Glutamatergic neuron (in vitro differentiated cells): ENCODE measurements around the gene BANK1. TPM values are rescaled to one million over a fixed set of nuclear protein-coding genes. Genes with fewer than 3 reads are reported as not detected.

Source experiments
- DNase-seq: peaks from one replicate; pipeline ENCODE4 v3.0.0; 2022
- H3K27ac Mint-ChIP-seq: one replicate; pipeline ENCODE4 v1.8.0; 2020; ENCODE audit warnings: mild to moderate bottlenecking, mixed read lengths, inconsistent platforms; ENCODE audit not compliant: unreplicated experiment
- H3K27me3 Mint-ChIP-seq: one replicate; pipeline ENCODE4 v1.8.0; 2020; ENCODE audit warnings: mild to moderate bottlenecking, moderate library complexity, mixed read lengths, inconsistent platforms; ENCODE audit not compliant: unreplicated experiment
- H3K36me3 Mint-ChIP-seq: one replicate; pipeline ENCODE4 v1.8.0; 2020; ENCODE audit warnings: mild to moderate bottlenecking, mixed read lengths, inconsistent platforms; ENCODE audit not compliant: unreplicated experiment
- H3K4me1 Mint-ChIP-seq: one replicate; pipeline ENCODE4 v1.8.0; 2020; ENCODE audit warnings: mild to moderate bottlenecking, low read depth, mixed read lengths, inconsistent platforms; ENCODE audit not compliant: unreplicated experiment
- H3K4me3 Mint-ChIP-seq: one replicate; pipeline ENCODE4 v1.8.0; 2020; ENCODE audit warnings: mild to moderate bottlenecking, mixed read lengths, inconsistent platforms; ENCODE audit not compliant: unreplicated experiment
- H3K9me3 Mint-ChIP-seq: one replicate; pipeline ENCODE4 v1.8.0; 2020; ENCODE audit warnings: mild to moderate bottlenecking, moderate library complexity, mixed read lengths, inconsistent platforms; ENCODE audit not compliant: unreplicated experiment
- total RNA-seq: library from RNA; stranded (reverse); fragmentation: NEBNext Ultra II Directional; extraction: Animal tissue kit (Norgen Biotek cat#: 25700); gene quantifications from one replicate; pipeline ENCODE4 v1.2.1, GENCODE V29; 2021; ENCODE audit not compliant: unreplicated experiment
- TF ChIP-seq, protein P1 (sequence below): fragments of 200-600 bp; sonication (generic); IDR thresholded peaks from one replicate; pipeline ENCODE4 v1.5.0; 2021; ENCODE audit not compliant: partially characterized antibody, unreplicated experiment

BANK1 gene
- total RNA-seq, 1 donor from 2014 or later: not detected

DNA sequence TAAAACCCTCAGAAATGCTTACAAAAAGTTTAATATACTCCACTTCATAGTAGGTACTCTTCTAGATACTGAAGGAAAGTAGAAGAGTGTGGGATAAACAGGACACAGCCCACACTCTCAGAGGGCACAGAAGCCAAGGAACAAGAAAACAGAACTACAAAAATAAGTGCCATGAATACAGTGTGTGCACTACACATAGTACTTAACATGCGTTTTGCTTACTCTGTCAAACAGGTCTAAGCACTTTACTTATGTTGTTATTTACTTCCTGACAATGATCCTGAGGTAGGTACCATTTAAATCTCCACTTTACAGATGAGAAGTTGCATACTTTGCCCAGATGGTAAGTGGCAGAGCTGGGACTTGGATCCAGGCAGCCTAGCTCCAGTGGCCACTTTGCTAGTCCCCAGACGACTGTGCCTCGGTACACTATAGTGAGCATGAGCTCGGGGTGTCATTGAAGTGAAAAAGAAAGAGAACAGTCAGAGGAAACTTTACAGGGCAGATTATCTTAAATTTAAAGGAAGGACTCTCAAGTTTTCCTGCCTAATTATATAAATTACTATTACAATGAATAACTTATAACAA is 120.3 kb downstream of the BANK1 start:
- no peak for DNase-seq
- H3K4me3 Mint-ChIP-seq: no peak overlapping the region
- no peaks in the 10 kb centered on the region for H3K4me1 Mint-ChIP-seq
- TF ChIP-seq, protein P1, sequence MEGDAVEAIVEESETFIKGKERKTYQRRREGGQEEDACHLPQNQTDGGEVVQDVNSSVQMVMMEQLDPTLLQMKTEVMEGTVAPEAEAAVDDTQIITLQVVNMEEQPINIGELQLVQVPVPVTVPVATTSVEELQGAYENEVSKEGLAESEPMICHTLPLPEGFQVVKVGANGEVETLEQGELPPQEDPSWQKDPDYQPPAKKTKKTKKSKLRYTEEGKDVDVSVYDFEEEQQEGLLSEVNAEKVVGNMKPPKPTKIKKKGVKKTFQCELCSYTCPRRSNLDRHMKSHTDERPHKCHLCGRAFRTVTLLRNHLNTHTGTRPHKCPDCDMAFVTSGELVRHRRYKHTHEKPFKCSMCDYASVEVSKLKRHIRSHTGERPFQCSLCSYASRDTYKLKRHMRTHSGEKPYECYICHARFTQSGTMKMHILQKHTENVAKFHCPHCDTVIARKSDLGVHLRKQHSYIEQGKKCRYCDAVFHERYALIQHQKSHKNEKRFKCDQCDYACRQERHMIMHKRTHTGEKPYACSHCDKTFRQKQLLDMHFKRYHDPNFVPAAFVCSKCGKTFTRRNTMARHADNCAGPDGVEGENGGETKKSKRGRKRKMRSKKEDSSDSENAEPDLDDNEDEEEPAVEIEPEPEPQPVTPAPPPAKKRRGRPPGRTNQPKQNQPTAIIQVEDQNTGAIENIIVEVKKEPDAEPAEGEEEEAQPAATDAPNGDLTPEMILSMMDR: no peak
- no peaks in the 10 kb centered on the region for H3K9me3 Mint-ChIP-seq
- H3K27ac Mint-ChIP-seq: no peak overlapping the region
- no peaks in the 10 kb centered on the region for H3K36me3 Mint-ChIP-seq
- no peaks in the 10 kb centered on the region for H3K27me3 Mint-ChIP-seq

- TF ChIP-seq, protein P1: no peak
- Mint-ChIP-seq H3K4me1 (no peaks in the 10 kb centered on the region), H3K9me3 (no peaks in the 10 kb centered on the region), H3K36me3 (no peaks in the 10 kb centered on the region), H3K27me3 (no peaks in the 10 kb centered on the region), H3K4me3 (no peak overlapping the region), H3K27ac (no peak overlapping the region)
- DNase-seq: no peak
Observed at GRCh38 chr4:101911616-101912015, 121.1 kb downstream of the BANK1 start.

DNA sequence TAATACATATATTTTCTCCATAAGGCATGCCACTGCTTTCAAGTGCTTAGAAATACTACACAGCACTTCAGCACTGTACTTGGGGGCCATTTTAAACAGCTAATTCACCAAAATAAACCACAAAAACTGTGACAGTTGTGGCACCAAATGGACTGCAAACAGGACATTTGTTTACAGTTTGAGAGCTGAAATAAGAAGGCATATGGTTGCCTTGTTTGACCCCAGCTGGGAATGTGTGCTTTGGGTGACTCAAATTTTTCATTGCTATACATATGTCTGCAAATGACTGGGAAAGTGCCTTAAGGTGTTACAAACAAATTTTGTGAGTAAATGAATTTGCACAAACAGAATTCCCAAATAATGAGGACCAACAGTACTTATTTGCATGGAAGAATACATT is 124.2 kb downstream of the BANK1 start:
- no peaks in the 10 kb centered on the region for H3K36me3 Mint-ChIP-seq
- no peaks in the 10 kb centered on the region for H3K27me3 Mint-ChIP-seq
- no peak for DNase-seq
- TF ChIP-seq, protein P1: no peak
- no peaks in the 10 kb centered on the region for H3K9me3 Mint-ChIP-seq
- no peak overlapping the region for H3K27ac Mint-ChIP-seq
- H3K4me3 Mint-ChIP-seq: no peak overlapping the region
- H3K4me1 Mint-ChIP-seq: no peaks in the 10 kb centered on the region

DNA sequence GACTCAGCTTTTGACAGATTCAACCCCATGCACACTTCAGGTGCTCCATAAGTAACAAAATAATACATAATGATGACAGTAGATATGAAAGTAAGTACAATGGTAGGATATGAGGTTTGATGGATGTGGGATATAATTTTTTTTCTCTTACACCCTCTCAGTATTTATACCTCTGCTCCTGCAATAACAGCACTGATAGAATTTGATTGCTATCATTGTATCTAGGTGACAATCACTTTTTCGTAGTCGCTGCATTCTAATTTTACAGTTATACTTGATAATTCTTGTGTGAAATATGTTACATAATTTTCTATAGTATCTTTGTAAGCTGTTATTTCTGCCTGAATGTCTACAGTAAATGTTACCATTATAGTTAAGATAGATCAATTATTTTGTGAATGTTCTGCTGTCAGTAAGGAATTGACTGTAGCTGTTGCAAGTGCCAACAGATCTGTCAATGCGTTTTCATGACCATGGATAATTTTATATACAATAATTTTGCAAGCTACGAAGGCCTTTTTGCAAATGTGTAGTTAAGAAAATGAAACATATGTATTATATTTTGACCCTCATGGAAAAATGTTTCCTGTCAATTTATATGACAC is 128.9 kb downstream of the BANK1 start:
- Mint-ChIP-seq H3K27ac (no peak overlapping the region), H3K9me3 (no peaks in the 10 kb centered on the region), H3K4me1 (peaks cover 2% of the 10 kb centered on the region), H3K36me3 (no peaks in the 10 kb centered on the region), H3K27me3 (no peaks in the 10 kb centered on the region), H3K4me3 (no peak overlapping the region)
- no peak for DNase-seq
- TF ChIP-seq, protein P1: no peak

- Mint-ChIP-seq H3K9me3 (no peaks in the 10 kb centered on the region), H3K36me3 (no peaks in the 10 kb centered on the region), H3K4me3 (no peak overlapping the region), H3K4me1 (peaks cover 2% of the 10 kb centered on the region), H3K27me3 (no peaks in the 10 kb centered on the region), H3K27ac (no peak overlapping the region)
- no peak for DNase-seq
- TF ChIP-seq, protein P1: no peak
Observed at GRCh38 chr4:101921370-101921769, 130.8 kb downstream of the BANK1 start.
